ENCODE measurements around the gene KIF18B.

GRCh38 chr17:44922136-44922535, 25.4 kb downstream of the KIF18B start:
- TF ChIP-seq CTCF (conservative IDR thresholded peaks at IDR 0.05; ENCODE audit: low read length) (no peak), EZH2phosphoT487 (IDR thresholded peaks at IDR 0.05; ENCODE audit: borderline replicate concordance, low read depth, low read length) (no peak)

All from OCI-LY7 (cell line).